Activated CD4-positive, alpha-beta T cell treated with anti-CD3 and anti-CD28 coated beads for 24 hours (primary cell): ENCODE data around the gene SLIT3.
A peak's percentile ranks its signal among the peaks of the same experiment; 100 is the strongest.
"Not testable (repeated sequence)": the region's sequence is repeated elsewhere in the genome, so short reads cannot be mapped to it uniquely, and the experiment has no call there.

Experiments
- DNase-seq, 2 donors: peaks; one replicate each; pipeline ENCODE4 v3.0.0-alpha.2; 2020; ENCODE audit warnings: low read depth in 2 of 2

SLIT3 gene

GRCh38 chr5:168771678-168772077 is 529.3 kb downstream of the SLIT3 start:
- DNase-seq: no peak

DNA sequence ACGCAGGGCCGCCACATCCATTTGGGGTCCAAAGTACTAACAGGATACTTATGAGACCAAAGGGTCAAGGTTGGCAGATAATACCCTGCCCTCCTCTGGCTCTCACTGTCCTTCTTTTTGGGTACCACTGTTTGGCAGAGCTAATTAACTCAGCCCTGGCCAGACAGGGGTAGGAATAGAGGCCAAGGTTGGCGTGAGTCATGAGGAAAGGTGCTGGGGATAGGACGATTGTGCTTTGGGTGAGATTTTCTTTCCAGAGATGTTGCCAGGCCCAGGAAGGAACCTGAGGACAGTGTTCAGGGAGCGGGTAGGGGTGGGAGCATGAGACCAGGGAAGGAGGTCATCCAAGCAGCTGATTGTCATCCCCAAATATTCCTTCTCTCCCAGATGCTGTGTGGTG is 529.9 kb downstream of the SLIT3 start:
- DNase-seq: no peak

DNA sequence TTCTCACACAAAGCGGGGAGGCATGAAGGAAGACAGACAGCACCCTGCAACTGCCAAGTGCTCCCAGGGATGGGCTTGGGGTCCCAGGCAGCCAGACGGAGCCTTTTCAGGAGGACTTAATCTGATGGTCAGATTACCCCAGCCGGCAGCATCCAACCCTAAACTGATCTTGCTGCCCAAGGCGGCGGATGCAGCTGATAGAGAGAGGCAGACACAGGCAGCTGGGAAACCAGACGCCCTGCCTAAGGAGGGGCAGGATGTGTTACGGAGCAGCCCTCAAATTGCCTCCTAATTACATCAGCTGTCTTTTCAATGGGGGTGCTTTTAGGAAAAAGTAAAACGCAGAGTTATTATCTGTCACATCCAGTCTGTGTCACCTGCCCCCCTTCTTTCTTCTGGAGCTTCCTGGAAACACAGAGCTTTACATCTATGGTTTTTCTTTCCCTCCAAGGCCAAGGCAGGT is 530.9 kb downstream of the SLIT3 start:
- no peak for DNase-seq

DNA sequence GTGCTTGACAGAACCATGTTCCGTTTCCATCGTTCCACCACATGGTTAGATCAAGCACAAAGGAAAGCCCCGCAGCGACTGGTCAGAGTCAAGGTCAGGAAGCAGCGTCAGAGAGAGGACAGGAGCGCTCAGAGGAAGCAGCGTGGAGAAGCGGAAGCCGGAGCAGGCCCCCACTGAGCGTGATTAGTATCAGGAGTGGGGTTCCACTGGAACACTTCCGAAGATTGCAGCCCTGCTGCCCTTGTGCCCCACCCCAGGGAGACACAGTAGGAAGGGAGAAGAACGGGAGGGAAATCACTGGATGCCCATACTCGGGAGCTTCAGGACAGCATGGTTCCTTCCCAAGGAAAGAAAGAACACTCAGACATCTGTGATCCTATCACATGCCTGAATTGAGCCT is 532.8 kb downstream of the SLIT3 start:
- no peak for DNase-seq

- no peak for DNase-seq
These were observed 534.6 kb downstream of the SLIT3 start for GRCh38 chr5:168766426-168766700.

GRCh38 chr5:168765551-168766425 is 535.2 kb downstream of the SLIT3 start:
- DNase-seq: no peak

DNA sequence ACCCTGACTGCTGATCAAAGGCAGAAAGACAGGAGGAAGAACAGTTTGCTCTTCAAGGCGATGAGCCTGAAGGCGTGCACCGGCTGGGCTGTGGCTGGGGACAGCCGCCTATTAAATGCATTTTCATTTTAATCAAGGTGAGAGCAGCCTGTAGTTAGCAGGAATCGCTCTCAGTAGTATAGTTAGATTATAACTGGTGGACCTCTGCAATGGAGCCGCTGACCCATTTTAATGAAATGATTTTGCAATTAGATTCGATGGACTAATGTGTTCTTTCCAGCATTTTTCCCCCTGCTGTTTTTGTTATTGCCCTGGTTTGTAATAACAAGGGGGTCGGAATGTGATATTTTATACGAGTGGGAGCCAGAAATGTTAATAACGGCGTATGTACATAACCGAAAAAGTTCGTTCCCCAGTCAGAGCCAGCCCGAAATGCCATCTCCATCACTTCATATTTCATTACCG is 535.8 kb downstream of the SLIT3 start:
- DNase-seq: no peak

GRCh38 chr5:168756453-168757391 is 544.2 kb downstream of the SLIT3 start:
- DNase-seq: no peak

- DNase-seq: no peak
These were observed 545.3 kb downstream of the SLIT3 start for GRCh38 chr5:168755548-168756093.

- DNase-seq: no peak
These were observed 547.2 kb downstream of the SLIT3 start for GRCh38 chr5:168753691-168754254.

DNA sequence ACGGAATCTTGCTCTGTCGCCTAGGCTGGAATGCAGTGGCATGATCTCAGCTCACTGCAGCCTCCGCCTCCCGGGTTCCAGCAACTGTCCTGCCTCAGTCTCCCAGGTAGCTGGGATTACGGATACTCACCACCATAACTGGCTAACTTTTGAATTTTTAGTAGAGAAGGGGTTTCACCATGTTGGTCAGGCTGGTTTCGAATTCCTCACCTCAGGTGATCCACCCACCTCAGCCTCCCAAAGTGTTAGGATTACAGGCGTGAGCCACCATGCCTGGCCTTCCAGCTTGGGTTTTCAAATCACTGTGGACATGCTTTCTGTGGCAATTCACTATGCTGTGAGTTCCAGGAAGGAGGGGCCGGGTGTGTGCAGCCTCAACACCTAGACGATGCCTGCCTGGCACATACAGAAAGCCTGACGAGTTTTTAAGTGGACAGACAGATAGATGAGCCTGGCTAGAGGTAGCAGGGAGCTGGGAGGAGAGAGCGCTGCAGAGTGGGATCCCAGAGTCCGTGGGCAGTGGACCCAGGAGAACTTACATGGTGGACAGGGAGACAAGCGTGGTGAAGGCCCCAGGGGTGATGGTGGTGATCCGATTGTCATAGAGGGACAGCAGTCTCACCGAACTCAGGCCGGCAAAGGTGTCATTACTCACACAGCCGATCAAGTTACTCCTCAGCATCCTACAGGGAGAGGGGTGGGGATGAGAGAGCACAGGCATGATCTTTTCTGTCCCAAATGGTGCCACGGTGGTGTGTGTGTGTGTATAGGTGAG is 548.3 kb downstream of the SLIT3 start:
- no peak for DNase-seq

DNA sequence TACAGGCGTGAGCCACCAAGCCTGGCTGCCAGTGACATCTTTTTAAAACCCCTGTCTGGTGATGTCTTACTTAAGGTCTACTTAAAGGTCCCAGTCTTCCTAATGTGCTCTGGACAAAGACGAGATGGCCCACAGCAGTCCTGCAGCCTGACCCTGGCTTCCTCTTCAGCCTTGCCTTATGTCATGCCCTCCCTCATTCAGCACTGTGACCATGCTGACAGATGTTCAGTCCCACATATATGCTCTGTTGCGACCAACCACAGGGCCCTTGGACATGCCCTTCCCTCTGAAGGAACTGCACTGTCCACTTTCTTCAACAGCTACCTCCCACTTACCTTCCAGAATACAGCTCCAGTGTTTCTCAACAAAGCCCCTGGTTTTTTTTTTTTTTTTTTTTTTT is 548.9 kb downstream of the SLIT3 start:
- DNase-seq: no peak

DNA sequence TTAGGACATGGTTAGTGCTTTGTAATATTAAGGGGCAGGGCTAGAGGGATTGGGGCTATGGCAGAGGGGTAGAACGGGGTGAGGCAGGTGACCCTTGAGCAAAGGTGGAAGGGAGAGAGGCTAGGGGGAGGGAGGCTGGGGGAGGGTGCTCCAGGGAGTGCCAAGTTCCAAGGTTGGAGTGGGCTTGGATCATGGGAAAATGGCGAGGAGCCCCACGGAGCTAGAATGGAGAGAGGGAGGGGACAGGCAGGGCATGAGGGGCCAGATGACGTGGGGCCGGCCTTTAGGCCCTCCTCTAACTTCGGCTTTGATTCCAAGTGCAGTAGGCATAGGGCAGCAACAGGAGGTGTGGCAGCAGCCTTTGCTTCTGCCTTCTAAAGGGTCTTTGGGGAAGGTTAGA is 550.0 kb downstream of the SLIT3 start:
- DNase-seq: no peak

DNA sequence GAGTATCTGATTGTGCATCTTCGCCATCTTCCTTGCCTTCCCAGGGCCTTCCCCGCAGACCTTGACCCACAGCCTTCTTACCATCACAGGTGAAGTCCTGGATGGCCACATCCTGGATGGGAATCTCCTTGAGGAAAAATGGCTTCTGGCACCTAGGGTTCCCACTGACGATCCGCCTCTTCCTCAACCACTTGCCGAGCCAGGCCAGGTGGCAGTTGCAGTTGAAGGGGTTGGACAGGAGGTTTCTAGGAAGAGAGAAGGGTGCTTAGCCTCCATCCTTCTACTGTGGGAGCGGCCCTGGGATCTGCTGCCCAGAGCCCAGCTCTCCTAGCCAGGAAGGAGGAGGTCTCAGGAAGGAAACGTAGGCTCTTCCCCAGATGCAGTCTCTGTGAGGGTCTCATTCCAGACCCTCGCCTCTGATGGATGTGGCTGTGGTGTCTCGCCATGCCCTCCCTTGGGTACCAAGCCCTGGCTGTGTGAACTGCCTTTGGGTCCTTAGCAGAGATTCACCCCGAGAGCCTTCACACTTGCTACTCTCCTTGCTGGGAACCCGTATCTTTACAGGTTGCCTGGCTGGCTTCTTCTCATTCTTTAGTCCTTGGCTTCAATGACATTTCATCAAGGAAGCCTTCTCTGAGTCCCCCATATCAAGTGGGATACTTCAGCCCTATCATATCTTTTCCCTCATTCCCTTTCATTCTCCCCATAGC is 551.4 kb downstream of the SLIT3 start:
- DNase-seq: no peak

- DNase-seq: peak; percentile 15 to 45
These were observed 552.8 kb downstream of the SLIT3 start for GRCh38 chr5:168747987-168748777.

GRCh38 chr5:168746893-168747640 is 553.9 kb downstream of the SLIT3 start:
- DNase-seq: no peak

DNA sequence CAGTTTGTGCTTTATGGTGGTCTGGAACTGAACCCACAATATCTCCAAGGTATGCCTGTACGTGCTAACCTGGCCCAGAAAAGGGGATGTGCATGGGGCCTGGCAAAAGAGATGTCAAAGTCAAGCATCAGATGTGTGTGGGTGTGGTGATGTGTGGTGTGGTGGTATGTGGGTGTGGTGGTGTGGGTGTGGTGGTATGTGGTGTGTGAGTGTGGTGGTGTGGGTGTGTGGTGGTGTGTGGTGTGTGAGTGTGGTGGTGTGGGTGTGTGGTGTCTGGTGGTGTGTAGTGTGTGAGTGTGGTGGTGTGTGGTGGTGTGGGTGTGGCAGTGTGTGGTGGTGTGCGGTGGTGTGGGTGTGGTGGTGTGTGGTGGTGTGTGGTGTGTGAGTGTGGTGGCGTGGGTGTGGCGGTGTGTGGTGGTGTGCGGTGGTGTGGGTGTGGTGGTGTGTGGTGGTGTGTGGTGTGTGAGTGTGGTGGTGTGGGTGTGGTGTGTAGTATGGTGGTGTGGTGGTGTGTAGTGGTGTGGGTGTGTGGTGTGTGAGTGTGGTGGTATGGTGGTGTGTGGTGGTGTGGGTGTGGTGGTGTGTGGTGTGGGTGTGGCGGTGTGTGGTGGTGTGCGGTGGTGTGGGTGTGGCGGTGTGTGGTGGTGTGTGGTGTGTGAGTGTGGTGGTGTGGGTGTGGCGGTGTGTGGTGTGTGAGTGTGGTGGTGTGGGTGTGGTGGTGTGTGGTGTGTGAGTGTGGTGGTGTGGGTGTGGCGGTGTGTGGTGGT is 554.6 kb downstream of the SLIT3 start:
- DNase-seq: not testable (repeated sequence)

DNA sequence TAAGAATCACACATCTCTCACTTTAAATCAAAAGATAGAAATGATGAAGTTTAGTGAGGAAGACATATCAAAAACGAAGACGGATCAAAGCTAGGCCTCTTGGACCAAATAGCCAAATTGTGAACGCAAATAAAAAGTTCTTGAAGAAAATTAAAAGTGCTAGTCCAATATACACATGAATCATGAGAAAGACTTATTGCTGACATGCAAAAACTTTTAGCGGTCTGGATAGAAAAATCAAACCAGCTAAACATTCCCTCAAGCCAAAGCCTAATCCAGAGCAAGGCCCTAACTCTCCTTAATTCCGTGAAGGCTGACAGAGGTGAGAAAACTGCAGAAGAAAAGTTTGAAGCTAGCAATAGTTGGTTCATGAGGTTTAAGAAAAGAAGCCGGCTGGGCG is 557.3 kb downstream of the SLIT3 start:
- DNase-seq: no peak
